DND-41 (cell line): ENCODE results near the gene RMND5A.
"Not testable (repeated sequence)": the region's sequence is repeated elsewhere in the genome, so short reads cannot be mapped to it uniquely, and the experiment has no call there.

Source experiments
- CTCF ChIP-seq: IDR thresholded peaks from 2 replicates; pipeline ENCODE4 v1.5.1; 2012; ENCODE audit warnings: borderline replicate concordance, low read length, moderate library complexity, mild to moderate bottlenecking; ENCODE audit not compliant: poor library complexity, severe bottlenecking; ENCODE audit errors: extremely low read depth
- EZH2 ChIP-seq: IDR thresholded peaks from 3 replicates; pipeline ENCODE4 v1.6.1; 2012; ENCODE audit warnings: borderline replicate concordance, low read depth, mild to moderate bottlenecking, moderate library complexity, low read length, inconsistent platforms; ENCODE audit not compliant: severe bottlenecking

GRCh38 chr2:86734896-86735295, 14.8 kb downstream of the RMND5A start:
- TF ChIP-seq CTCF, EZH2: not testable (repeated sequence)
